NB4 (cell line): ENCODE measurements around the gene FGF14.

Experiments used
- DNase-seq: peaks from one replicate; pipeline ENCODE4 v3.0.0; 2010; ENCODE audit warnings: low read depth
- H3K4me3 ChIP-seq: one replicate; pipeline ENCODE4 v1.5.1; 2011; ENCODE audit warnings: mild to moderate bottlenecking, low read depth, low read length, moderate library complexity
- MYC ChIP-seq: IDR thresholded peaks from 2 replicates; pipeline ENCODE4 v1.6.1; 2011; ENCODE audit warnings: low read depth, low read length
- POLR2A ChIP-seq: IDR thresholded peaks from 2 replicates; pipeline ENCODE4 v1.6.1; 2011; ENCODE audit warnings: mild to moderate bottlenecking; ENCODE audit not compliant: insufficient read length; ENCODE audit errors: extremely low read depth
- TF ChIP-seq, protein P1 (sequence below): IDR thresholded peaks from one replicate; pipeline ENCODE4 v1.5.1; 2012; ENCODE audit warnings: low read depth, low read length
- TF ChIP-seq, protein P2 (sequence below): IDR thresholded peaks from 2 replicates; pipeline ENCODE4 v1.6.1; 2011; ENCODE audit warnings: low read depth, low read length

Gene FGF14

DNA sequence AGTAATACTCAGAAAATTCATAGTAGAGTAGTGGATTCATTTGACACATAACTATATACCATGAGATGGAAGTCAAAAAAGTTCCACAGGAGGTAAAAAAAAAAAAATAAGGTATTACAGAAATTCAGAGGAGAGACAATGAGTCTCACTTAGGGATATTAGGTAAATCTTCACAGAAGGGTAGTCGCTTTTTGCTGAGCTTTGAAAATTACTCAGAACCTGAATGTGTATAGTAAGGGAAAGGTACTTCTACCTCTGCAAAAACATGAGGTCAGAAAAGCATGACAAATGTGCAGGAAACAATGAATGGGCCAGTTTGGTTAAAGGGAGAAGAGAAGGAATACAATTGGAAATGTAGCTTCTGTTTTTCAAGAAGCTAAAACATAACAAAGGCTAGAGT is 698.8 kb downstream of the FGF14 start:
- TF ChIP-seq, protein P1, sequence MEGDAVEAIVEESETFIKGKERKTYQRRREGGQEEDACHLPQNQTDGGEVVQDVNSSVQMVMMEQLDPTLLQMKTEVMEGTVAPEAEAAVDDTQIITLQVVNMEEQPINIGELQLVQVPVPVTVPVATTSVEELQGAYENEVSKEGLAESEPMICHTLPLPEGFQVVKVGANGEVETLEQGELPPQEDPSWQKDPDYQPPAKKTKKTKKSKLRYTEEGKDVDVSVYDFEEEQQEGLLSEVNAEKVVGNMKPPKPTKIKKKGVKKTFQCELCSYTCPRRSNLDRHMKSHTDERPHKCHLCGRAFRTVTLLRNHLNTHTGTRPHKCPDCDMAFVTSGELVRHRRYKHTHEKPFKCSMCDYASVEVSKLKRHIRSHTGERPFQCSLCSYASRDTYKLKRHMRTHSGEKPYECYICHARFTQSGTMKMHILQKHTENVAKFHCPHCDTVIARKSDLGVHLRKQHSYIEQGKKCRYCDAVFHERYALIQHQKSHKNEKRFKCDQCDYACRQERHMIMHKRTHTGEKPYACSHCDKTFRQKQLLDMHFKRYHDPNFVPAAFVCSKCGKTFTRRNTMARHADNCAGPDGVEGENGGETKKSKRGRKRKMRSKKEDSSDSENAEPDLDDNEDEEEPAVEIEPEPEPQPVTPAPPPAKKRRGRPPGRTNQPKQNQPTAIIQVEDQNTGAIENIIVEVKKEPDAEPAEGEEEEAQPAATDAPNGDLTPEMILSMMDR, result no peak
- TF ChIP-seq, protein P2, sequence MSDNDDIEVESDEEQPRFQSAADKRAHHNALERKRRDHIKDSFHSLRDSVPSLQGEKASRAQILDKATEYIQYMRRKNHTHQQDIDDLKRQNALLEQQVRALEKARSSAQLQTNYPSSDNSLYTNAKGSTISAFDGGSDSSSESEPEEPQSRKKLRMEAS, result no peak
- no peak for TF ChIP-seq POLR2A
- TF ChIP-seq MYC, result no peak
- DNase-seq, result no peak
- H3K4me3 ChIP-seq, result no peak overlapping the region

DNA sequence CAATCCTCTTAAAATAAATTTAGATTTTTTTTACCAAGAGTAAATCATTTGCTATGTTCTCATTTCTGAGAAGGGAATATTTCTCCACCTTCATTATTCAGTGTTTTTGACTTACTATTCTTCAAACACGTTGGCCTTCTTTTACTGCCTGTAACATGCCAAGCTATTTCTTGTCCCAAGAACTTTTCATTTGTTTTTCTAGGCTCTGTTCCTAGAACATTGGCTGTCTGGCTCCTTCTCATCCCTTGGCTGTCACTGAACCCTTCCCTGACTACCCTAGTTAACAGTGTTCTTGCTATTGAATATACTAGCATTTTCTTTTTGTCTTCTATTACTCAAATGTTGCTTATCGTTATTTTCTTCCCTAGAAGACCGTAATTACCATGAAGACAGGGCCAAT is 701.2 kb downstream of the FGF14 start:
- TF ChIP-seq MYC (no peak), POLR2A (no peak)
- TF ChIP-seq, protein P2, result no peak
- TF ChIP-seq, protein P1, result no peak
- DNase-seq, result no peak
- H3K4me3 ChIP-seq, result no peak overlapping the region

DNA sequence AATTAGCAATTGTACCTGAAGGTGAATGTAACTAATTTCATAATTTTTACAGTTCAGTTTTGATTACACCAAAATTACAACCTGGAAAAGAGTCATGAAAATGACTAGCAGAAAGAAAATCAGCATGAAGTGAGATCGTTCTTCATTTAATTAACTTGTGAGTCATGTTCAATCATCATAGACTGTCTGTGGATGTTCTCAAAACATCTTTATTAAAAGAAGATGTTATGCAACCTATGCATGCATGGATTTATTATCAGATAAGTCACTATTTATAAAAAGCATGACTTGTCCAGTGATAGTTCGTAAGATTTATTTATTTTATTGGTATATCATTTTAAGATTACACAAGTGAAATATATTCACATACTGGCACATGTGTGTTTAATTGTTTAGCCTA is 703.4 kb downstream of the FGF14 start:
- H3K4me3 ChIP-seq, result no peak overlapping the region
- TF ChIP-seq, protein P1, result no peak
- TF ChIP-seq, protein P2, result no peak
- no peak for TF ChIP-seq MYC
- TF ChIP-seq POLR2A, result no peak
- DNase-seq, result no peak

DNA sequence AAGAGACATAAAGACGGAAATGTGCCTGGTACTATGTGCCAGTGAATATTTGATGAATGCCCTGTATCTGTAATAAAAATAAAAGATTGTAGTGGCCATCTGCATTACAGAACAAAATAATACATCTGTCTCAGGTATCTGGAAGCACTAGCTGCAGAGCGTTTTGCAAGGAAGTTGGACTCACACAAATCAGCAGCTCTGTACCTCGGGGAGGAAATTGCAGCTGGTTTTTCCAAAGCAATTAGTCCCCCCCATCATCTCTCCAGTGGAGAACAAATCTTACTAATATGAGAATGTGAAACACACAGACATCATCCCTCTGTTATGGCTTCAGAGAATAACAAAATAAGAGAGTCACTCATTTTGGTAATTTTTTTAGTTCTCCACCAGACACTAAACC is 704.1 kb downstream of the FGF14 start:
- TF ChIP-seq MYC (no peak), POLR2A (no peak)
- TF ChIP-seq, protein P1, result no peak
- TF ChIP-seq, protein P2, result no peak
- H3K4me3 ChIP-seq, result no peak overlapping the region
- DNase-seq, result no peak

DNA sequence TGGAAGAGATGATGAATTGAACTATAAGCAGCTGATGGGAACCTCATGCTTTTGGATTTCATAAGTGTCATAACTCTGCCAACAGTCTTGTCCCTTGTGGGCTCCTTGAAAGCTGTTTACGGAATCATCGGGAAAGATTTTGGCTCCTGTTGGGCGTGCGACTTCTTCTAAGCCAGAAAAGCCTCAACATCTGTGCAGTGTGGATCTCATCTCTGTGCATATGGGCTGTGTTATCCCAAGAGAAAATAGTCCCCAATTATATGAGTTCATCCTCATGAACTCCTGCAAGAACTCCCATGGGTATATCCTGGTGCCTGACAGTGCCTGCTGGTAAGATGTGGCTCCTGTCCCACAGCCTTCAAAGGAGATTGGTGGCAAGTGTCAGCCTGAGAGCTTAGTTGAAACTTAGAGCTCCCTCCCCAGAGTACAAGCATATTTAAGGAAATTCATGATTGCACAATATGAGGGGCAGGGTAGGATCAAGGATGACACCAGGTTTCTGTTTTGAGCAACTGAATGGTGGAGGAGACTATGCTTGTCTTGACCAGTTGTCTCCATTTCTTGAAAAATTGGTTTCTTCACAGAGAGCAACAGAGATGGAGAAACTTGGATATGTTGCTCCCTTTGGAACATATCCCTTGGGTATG is 705.9 kb downstream of the FGF14 start:
- no peak for DNase-seq
- no peak overlapping the region for H3K4me3 ChIP-seq
- TF ChIP-seq, protein P2, result no peak
- TF ChIP-seq, protein P1, result no peak
- TF ChIP-seq MYC (no peak), POLR2A (no peak)
